SK-N-MC (cell line): ENCODE measurements around the gene PTPRG.

ENCODE experiments used
- DNase-seq: peaks from one replicate; pipeline ENCODE4 v3.0.0-alpha.2; 2011; ENCODE audit warnings: low read depth, low spot score
- H3K27ac ChIP-seq: fragments of 200-600 bp; sonication (generic); 2 replicates; pipeline ENCODE4 v1.5.1; 2016; ENCODE audit warnings: mixed run types
- H3K36me3 ChIP-seq: fragments of 200-600 bp; sonication (generic); 2 replicates; pipeline ENCODE4 v1.6.1; 2017; ENCODE audit warnings: antibody characterized with exemption, low read length, mixed read lengths; ENCODE audit not compliant: insufficient read depth
- H3K4me3 ChIP-seq: fragments of 200-600 bp; sonication (generic); 2 replicates; pipeline ENCODE4 v1.5.1; 2016
- H3K9ac ChIP-seq: fragments of 200-600 bp; sonication (generic); 2 replicates; pipeline ENCODE4 v1.8.0; 2017; ENCODE audit warnings: mixed run types, mixed read lengths; ENCODE audit not compliant: insufficient read length
- H3K9me3 ChIP-seq: fragments of 200-600 bp; sonication (generic); 2 replicates; pipeline ENCODE4 v1.6.1; 2017; ENCODE audit warnings: low read depth, mild to moderate bottlenecking, antibody characterized with exemption, low read length, moderate library complexity, mixed read lengths
- EZH2 ChIP-seq: fragments of 200-600 bp; sonication (generic); IDR thresholded peaks from one replicate; pipeline ENCODE4 v1.6.1; 2017; ENCODE audit warnings: antibody characterized with exemption
- FOXP2 ChIP-seq: optimal IDR thresholded peaks from 2 replicates; pipeline ENCODE3; 2011; ENCODE audit warnings: mild to moderate bottlenecking, moderate library complexity; ENCODE audit not compliant: insufficient read depth; ENCODE audit errors: extremely low read length, control extremely low read depth
- POLR2AphosphoS5 ChIP-seq: IDR thresholded peaks from 2 replicates; pipeline ENCODE4 v1.6.1; 2012; ENCODE audit warnings: mild to moderate bottlenecking, low read depth, low read length, borderline replicate concordance

Gene PTPRG

GRCh38 chr3:61961900-61962299, 400.5 kb downstream of the PTPRG start:
- H3K27ac ChIP-seq = no peak overlapping the region
- no peaks in the 10 kb centered on the region for H3K36me3 ChIP-seq
- TF ChIP-seq POLR2AphosphoS5 = no peak

GRCh38 chr3:61964566-61964965, 403.2 kb downstream of the PTPRG start:
- H3K9me3 ChIP-seq = no peaks in the 10 kb centered on the region
- no peak overlapping the region for H3K4me3 ChIP-seq
- no peak overlapping the region for H3K27ac ChIP-seq
- no peak overlapping the region for H3K9ac ChIP-seq
- TF ChIP-seq POLR2AphosphoS5 (no peak), EZH2 (no peak), FOXP2 (no peak)
- no peak for DNase-seq
- no peaks in the 10 kb centered on the region for H3K36me3 ChIP-seq

More at GRCh38 chr3:61961900-61962299, 400.5 kb downstream of the PTPRG start:
- Histone ChIP-seq H3K4me3 (no peak overlapping the region), H3K9me3 (no peaks in the 10 kb centered on the region), H3K9ac (no peak overlapping the region)
- no peak for DNase-seq

- H3K36me3 ChIP-seq = no peaks in the 10 kb centered on the region
- TF ChIP-seq EZH2 = no peak
- TF ChIP-seq FOXP2 = no peak
- TF ChIP-seq POLR2AphosphoS5 = no peak
- no peak overlapping the region for H3K4me3 ChIP-seq
- no peak overlapping the region for H3K9ac ChIP-seq
- no peak overlapping the region for H3K27ac ChIP-seq
- no peaks in the 10 kb centered on the region for H3K9me3 ChIP-seq
- no peak for DNase-seq
Measured at GRCh38 chr3:61965770-61966131, 404.4 kb downstream of the PTPRG start.

- DNase-seq = no peak
Measured at GRCh38 chr3:61966200-61966599, 404.8 kb downstream of the PTPRG start.

GRCh38 chr3:61967019-61967418, 405.6 kb downstream of the PTPRG start:
- no peak for DNase-seq
- no peak overlapping the region for H3K4me3 ChIP-seq

More at GRCh38 chr3:61966200-61966599, 404.8 kb downstream of the PTPRG start:
- Histone ChIP-seq H3K9ac (no peak overlapping the region), H3K4me3 (no peak overlapping the region), H3K36me3 (no peaks in the 10 kb centered on the region), H3K27ac (no peak overlapping the region), H3K9me3 (no peaks in the 10 kb centered on the region)
- TF ChIP-seq EZH2 = no peak

GRCh38 chr3:61967937-61968336, 406.6 kb downstream of the PTPRG start:
- TF ChIP-seq EZH2 (no peak), FOXP2 (no peak), POLR2AphosphoS5 (no peak)
- Histone ChIP-seq H3K36me3 (no peaks in the 10 kb centered on the region), H3K9me3 (no peaks in the 10 kb centered on the region), H3K27ac (no peak overlapping the region), H3K9ac (no peak overlapping the region), H3K4me3 (no peak overlapping the region)
- DNase-seq = no peak

More at GRCh38 chr3:61967019-61967418, 405.6 kb downstream of the PTPRG start:
- Histone ChIP-seq H3K36me3 (no peaks in the 10 kb centered on the region), H3K9ac (no peak overlapping the region), H3K27ac (no peak overlapping the region), H3K9me3 (no peaks in the 10 kb centered on the region)
- TF ChIP-seq EZH2 (no peak), FOXP2 (no peak), POLR2AphosphoS5 (no peak)

GRCh38 chr3:61974662-61975061, 413.3 kb downstream of the PTPRG start:
- DNase-seq = no peak
- TF ChIP-seq EZH2 = no peak
- no peak for TF ChIP-seq POLR2AphosphoS5
- no peak for TF ChIP-seq FOXP2
- no peak overlapping the region for H3K9ac ChIP-seq
- no peaks in the 10 kb centered on the region for H3K36me3 ChIP-seq
- H3K27ac ChIP-seq = no peak overlapping the region
- H3K9me3 ChIP-seq = no peaks in the 10 kb centered on the region
- no peak overlapping the region for H3K4me3 ChIP-seq

- Histone ChIP-seq H3K27ac (no peak overlapping the region), H3K4me3 (no peak overlapping the region), H3K9ac (no peak overlapping the region), H3K9me3 (no peaks in the 10 kb centered on the region), H3K36me3 (no peaks in the 10 kb centered on the region)
- TF ChIP-seq POLR2AphosphoS5 (no peak), EZH2 (no peak), FOXP2 (no peak)
- DNase-seq = no peak
Measured at GRCh38 chr3:61975199-61975598, 413.8 kb downstream of the PTPRG start.

GRCh38 chr3:61975936-61976335, 414.6 kb downstream of the PTPRG start:
- no peak for DNase-seq
- no peak overlapping the region for H3K4me3 ChIP-seq
- no peak overlapping the region for H3K27ac ChIP-seq
- H3K9ac ChIP-seq = no peak overlapping the region
- TF ChIP-seq POLR2AphosphoS5 (no peak), EZH2 (no peak), FOXP2 (no peak)
- no peaks in the 10 kb centered on the region for H3K9me3 ChIP-seq
- no peaks in the 10 kb centered on the region for H3K36me3 ChIP-seq
